HG02981 (cell line): ENCODE measurements around the gene GAB3.
A peak's percentile ranks its signal among the peaks of the same experiment; 100 is the strongest.
"Not testable (repeated sequence)": the region's sequence is repeated elsewhere in the genome, so short reads cannot be mapped to it uniquely, and the experiment has no call there.

Experiments used
- ATAC-seq: cut with Tn5 transposase; IDR thresholded peaks from one replicate; pipeline ENCODE4 v1.9.1; 2021; ENCODE audit warnings: mild to moderate bottlenecking, moderate library complexity; ENCODE audit not compliant: unreplicated experiment

The GAB3 gene

GRCh38 chrX:154724993-154725756 lies 25.7 kb downstream of the GAB3 start:
- peak; percentile 65 for ATAC-seq

GRCh38 chrX:154721155-154721554 lies 29.7 kb downstream of the GAB3 start:
- ATAC-seq = no peak

- ATAC-seq = no peak
Observed at GRCh38 chrX:154720067-154720466, 30.8 kb downstream of the GAB3 start.

- no peak for ATAC-seq
Observed at GRCh38 chrX:154719132-154719675, 31.7 kb downstream of the GAB3 start.

- ATAC-seq = no peak
Observed at GRCh38 chrX:154718616-154719015, 32.3 kb downstream of the GAB3 start.

- no peak for ATAC-seq
Observed at GRCh38 chrX:154717824-154718223, 33.1 kb downstream of the GAB3 start.

- no peak for ATAC-seq
Observed at GRCh38 chrX:154715825-154716224, 35.1 kb downstream of the GAB3 start.

GRCh38 chrX:154714925-154715324 lies 36.0 kb downstream of the GAB3 start:
- ATAC-seq = no peak

- ATAC-seq = peak; percentile 89
Observed at GRCh38 chrX:154712781-154713740, 37.8 kb downstream of the GAB3 start.

GRCh38 chrX:154711264-154711663 lies 39.6 kb downstream of the GAB3 start:
- no peak for ATAC-seq

GRCh38 chrX:154710309-154710708 lies 40.6 kb downstream of the GAB3 start:
- ATAC-seq = no peak

- ATAC-seq = no peak
Observed at GRCh38 chrX:154698630-154699248, 52.1 kb downstream of the GAB3 start.

- ATAC-seq = no peak
Observed at GRCh38 chrX:154696676-154697045, 54.2 kb downstream of the GAB3 start.

GRCh38 chrX:154695911-154696675 lies 54.8 kb downstream of the GAB3 start:
- no peak for ATAC-seq

- ATAC-seq = no peak
Observed at GRCh38 chrX:154693394-154693793, 57.5 kb downstream of the GAB3 start.

- ATAC-seq = not testable (repeated sequence)
Observed at GRCh38 chrX:154690438-154690837, 60.4 kb downstream of the GAB3 start.

GRCh38 chrX:154672084-154672483 lies 78.8 kb downstream of the GAB3 start:
- not testable (repeated sequence) for ATAC-seq

GRCh38 chrX:154670848-154671247 lies 80.0 kb downstream of the GAB3 start:
- ATAC-seq = not testable (repeated sequence)

GRCh38 chrX:154661899-154662298 lies 89.0 kb downstream of the GAB3 start:
- no peak for ATAC-seq

GRCh38 chrX:154661170-154661569 lies 89.7 kb downstream of the GAB3 start:
- no peak for ATAC-seq
